Osteoblast (primary cell): ENCODE measurements around the gene TNNC2. TPM values are rescaled to one million over a fixed set of nuclear protein-coding genes. Genes with fewer than 3 reads are reported as not detected.
"Not testable (repeated sequence)": the region's sequence is repeated elsewhere in the genome, so short reads cannot be mapped to it uniquely, and the experiment has no call there.

Source experiments
- DNase-seq: peaks from one replicate; pipeline ENCODE4 v3.0.0; 2011; ENCODE audit warnings: low spot score, mixed read lengths; ENCODE audit not compliant: insufficient read length; ENCODE audit errors: missing footprints
- H2AFZ ChIP-seq: 2 replicates; pipeline ENCODE4 v1.6.0; 2011; ENCODE audit warnings: mild to moderate bottlenecking, low read length
- H3K27ac ChIP-seq: 2 replicates; pipeline ENCODE4 v1.5.1; 2011; ENCODE audit warnings: mild to moderate bottlenecking, low read depth, low read length, moderate library complexity
- H3K27me3 ChIP-seq: 2 replicates; pipeline ENCODE4 v1.6.0; 2012; ENCODE audit warnings: mild to moderate bottlenecking, control low read depth, inconsistent platforms, low read length, moderate library complexity; ENCODE audit not compliant: insufficient read depth
- H3K36me3 ChIP-seq: 2 replicates; pipeline ENCODE4 v1.5.1; 2011; ENCODE audit warnings: mild to moderate bottlenecking, low read length, control low read depth, moderate library complexity; ENCODE audit not compliant: insufficient read depth
- H3K4me1 ChIP-seq: 2 replicates; pipeline ENCODE4 v1.5.1; 2011; ENCODE audit warnings: mild to moderate bottlenecking, low read length, control low read depth, moderate library complexity; ENCODE audit not compliant: insufficient read depth
- H3K4me2 ChIP-seq: 2 replicates; pipeline ENCODE4 v1.6.0; 2011; ENCODE audit warnings: mild to moderate bottlenecking, low read length; ENCODE audit not compliant: insufficient read depth
- H3K4me3 ChIP-seq: fragments of 200-600 bp; sonication (generic); 3 replicates; pipeline ENCODE4 v1.5.1; 2012; ENCODE audit warnings: mild to moderate bottlenecking, low read length, inconsistent platforms; ENCODE audit not compliant: insufficient read depth
- H3K79me2 ChIP-seq: 2 replicates; pipeline ENCODE4 v1.6.0; 2012; ENCODE audit warnings: mild to moderate bottlenecking, low read length, control low read depth, inconsistent platforms; ENCODE audit not compliant: insufficient read depth
- H3K9me3 ChIP-seq: 2 replicates; pipeline ENCODE4 v1.5.1; 2011; ENCODE audit warnings: low read depth, low read length, control low read depth
- H4K20me1 ChIP-seq: 2 replicates; pipeline ENCODE4 v1.6.0; 2012; ENCODE audit warnings: mild to moderate bottlenecking, low read length, control low read depth; ENCODE audit not compliant: insufficient read depth
- CTCF ChIP-seq: IDR thresholded peaks from 2 replicates; pipeline ENCODE4 v1.5.1; 2011; ENCODE audit warnings: mild to moderate bottlenecking, low read depth, low read length, moderate library complexity; ENCODE audit errors: extremely low read depth
- total RNA-seq: library from RNA; depleted of rRNA; stranded (reverse); fragments of >200 nt; gene quantifications from 2 replicates; pipeline ENCODE4 v1.2.3, GENCODE V29; 2012

The TNNC2 gene
- total RNA-seq, 1 donor: 0.36 TPM

- H3K79me2 ChIP-seq: peaks cover 21% of the 10 kb centered on the region
- no peaks in the 10 kb centered on the region for H3K9me3 ChIP-seq
- peaks cover 33% of the 10 kb centered on the region for H3K4me1 ChIP-seq
- peaks cover 11% of the 10 kb centered on the region for H4K20me1 ChIP-seq
- peak overlapping the region; percentile 96 for H3K4me2 ChIP-seq
- peaks cover 6% of the 10 kb centered on the region for H3K36me3 ChIP-seq
- peak overlapping the region; percentile 88 for H2AFZ ChIP-seq
- no peaks in the 10 kb centered on the region for H3K27me3 ChIP-seq
- peak; percentile 94 for DNase-seq
- peak overlapping the region; percentile 69 for H3K27ac ChIP-seq
- TF ChIP-seq CTCF: no peak
- peak overlapping the region; percentile 84 for H3K4me3 ChIP-seq
Measured at GRCh38 chr20:45833883-45834796, 7.0 kb upstream of the TNNC2 start.

- H3K4me3 ChIP-seq: peak within 1 kb of the TSS; percentile 84
- H3K27me3 ChIP-seq: no peaks in the 10 kb centered on the region
- H4K20me1 ChIP-seq: peaks cover 11% of the 10 kb centered on the region
- H3K4me2 ChIP-seq: peak within 1 kb of the TSS; percentile 96
- TF ChIP-seq CTCF: no peak
- peaks cover 21% of the 10 kb centered on the region for H3K79me2 ChIP-seq
- H3K36me3 ChIP-seq: peaks cover 6% of the 10 kb centered on the region
- H3K9me3 ChIP-seq: no peaks in the 10 kb centered on the region
- peak within 1 kb of the TSS; percentile 69 for H3K27ac ChIP-seq
- H3K4me1 ChIP-seq: peaks cover 40% of the 10 kb centered on the region
- peak within 1 kb of the TSS; percentile 88 for H2AFZ ChIP-seq
- peak; percentile 98 for DNase-seq
Measured at GRCh38 chr20:45833030-45833882, 6.1 kb upstream of the TNNC2 start, which contains the start of gene SNX21. Gene SNX21 (plus strand): TSS chr20:45833799. CDS start chr20:45833920, 121 bp downstream.

- Histone ChIP-seq H3K4me3 (no peak overlapping the region), H3K79me2 (peaks cover 21% of the 10 kb centered on the region), H3K4me2 (peak overlapping the region; percentile 96), H3K36me3 (peaks cover 6% of the 10 kb centered on the region), H3K27ac (peak overlapping the region; percentile 69), H3K9me3 (no peaks in the 10 kb centered on the region), H2AFZ (no peak overlapping the region), H3K27me3 (no peaks in the 10 kb centered on the region), H3K4me1 (peaks cover 41% of the 10 kb centered on the region), H4K20me1 (peaks cover 11% of the 10 kb centered on the region)
- no peak for TF ChIP-seq CTCF
- no peak for DNase-seq
Measured at GRCh38 chr20:45832619-45833018, 5.5 kb upstream of the TNNC2 start.

- H3K4me1 ChIP-seq: peaks cover 35% of the 10 kb centered on the region
- not testable (repeated sequence) for H3K9me3 ChIP-seq, H3K36me3 ChIP-seq, H3K4me3 ChIP-seq, H2AFZ ChIP-seq, H3K4me2 ChIP-seq, H3K27me3 ChIP-seq, H3K79me2 ChIP-seq, DNase-seq, H4K20me1 ChIP-seq, H3K27ac ChIP-seq
Measured at GRCh38 chr20:45829673-45830106, 2.6 kb upstream of the TNNC2 start.
